NCI-H2107 treated with DMSO at 0.1 percent for 48 hours (cell line): ENCODE results near the gene DPPA2.

ENCODE experiments used
- DNase-seq: peaks from one replicate; lab custom pipeline; 2025; ENCODE audit not compliant: unreplicated experiment; lab: John Stamatoyannopoulos, UW

Gene DPPA2

GRCh38 chr3:109325657-109326056 is 9.3 kb upstream of the DPPA2 start:
- DNase-seq, result no peak

GRCh38 chr3:109325109-109325508 is 8.8 kb upstream of the DPPA2 start:
- no peak for DNase-seq

GRCh38 chr3:109313061-109313460 is 3.3 kb downstream of the DPPA2 start:
- no peak for DNase-seq

- no peak for DNase-seq
These were observed 18.8 kb downstream of the DPPA2 start for GRCh38 chr3:109297496-109297895.

GRCh38 chr3:109284071-109284470 is 32.2 kb downstream of the DPPA2 start:
- no peak for DNase-seq

GRCh38 chr3:109278546-109278945 is 37.8 kb downstream of the DPPA2 start:
- DNase-seq, result no peak

GRCh38 chr3:109278141-109278540 is 38.2 kb downstream of the DPPA2 start:
- DNase-seq, result no peak

- DNase-seq, result no peak
These were observed 40.5 kb downstream of the DPPA2 start for GRCh38 chr3:109275702-109276293.

- no peak for DNase-seq
These were observed 45.5 kb downstream of the DPPA2 start for GRCh38 chr3:109270779-109271178.

- no peak for DNase-seq
These were observed 46.6 kb downstream of the DPPA2 start for GRCh38 chr3:109269577-109270275.

GRCh38 chr3:109268181-109268580 is 48.1 kb downstream of the DPPA2 start:
- DNase-seq, result no peak

GRCh38 chr3:109265295-109265694 is 51.0 kb downstream of the DPPA2 start:
- no peak for DNase-seq

GRCh38 chr3:109257269-109257668 is 59.0 kb downstream of the DPPA2 start:
- DNase-seq, result no peak

- no peak for DNase-seq
These were observed 61.5 kb downstream of the DPPA2 start for GRCh38 chr3:109254770-109255169.

GRCh38 chr3:109252641-109253040 is 63.7 kb downstream of the DPPA2 start:
- DNase-seq, result no peak
